HG02798 (cell line): ENCODE measurements around the gene CCDC88A.
"Not testable (repeated sequence)": the region's sequence is repeated elsewhere in the genome, so short reads cannot be mapped to it uniquely, and the experiment has no call there.

Experiments used
- ATAC-seq: cut with Tn5 transposase; IDR thresholded peaks from one replicate; pipeline ENCODE4 v1.9.1; 2021; ENCODE audit warnings: mild to moderate bottlenecking; ENCODE audit not compliant: unreplicated experiment, poor library complexity

The CCDC88A gene

DNA sequence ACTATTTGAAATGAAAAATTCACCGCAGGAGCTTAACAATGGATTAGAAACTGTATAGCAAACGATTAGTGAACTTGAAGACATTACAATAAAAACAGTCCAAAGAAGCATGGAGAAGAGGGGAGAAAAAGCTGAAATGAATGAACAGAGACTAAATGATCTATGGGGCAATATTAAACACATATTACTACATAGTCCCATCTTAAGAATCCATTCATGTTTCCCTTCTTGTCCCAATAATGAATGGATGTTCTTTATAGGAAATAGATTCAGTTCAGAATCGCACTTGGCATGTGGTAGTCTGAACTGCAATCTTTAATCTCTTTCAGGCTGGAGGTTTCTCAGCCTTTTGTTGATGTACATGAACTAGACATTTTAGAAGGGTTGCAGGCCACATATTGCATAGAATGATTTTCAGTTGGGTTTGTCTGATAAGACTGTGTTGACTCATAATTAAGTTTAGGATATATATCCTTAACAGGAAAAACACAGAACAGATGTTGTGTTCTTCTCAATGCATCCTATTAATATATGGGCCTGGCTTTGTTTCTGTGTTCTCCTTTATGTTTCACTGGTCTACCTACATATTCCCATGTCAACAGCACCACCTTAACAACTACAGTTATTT is 27.9 kb downstream of the CCDC88A start:
- ATAC-seq: no peak

DNA sequence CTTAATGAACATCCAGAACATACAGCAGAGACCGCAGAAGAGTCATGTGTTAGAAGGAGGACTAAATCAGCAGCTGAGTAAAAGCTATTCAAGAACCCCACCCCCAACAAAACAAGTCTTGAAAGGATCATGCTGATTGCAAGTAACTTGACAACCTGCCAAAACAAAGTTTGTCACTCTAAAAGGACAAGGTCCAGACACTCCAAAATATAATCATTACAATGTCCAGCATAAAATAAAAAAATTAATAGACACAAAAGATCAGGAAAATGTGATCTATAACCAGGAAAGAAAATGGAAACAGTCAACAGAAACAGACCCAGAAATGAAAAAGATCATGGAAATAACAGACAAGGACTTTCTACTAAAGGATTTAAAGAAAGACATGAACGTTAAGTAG is 28.5 kb downstream of the CCDC88A start:
- ATAC-seq: no peak

DNA sequence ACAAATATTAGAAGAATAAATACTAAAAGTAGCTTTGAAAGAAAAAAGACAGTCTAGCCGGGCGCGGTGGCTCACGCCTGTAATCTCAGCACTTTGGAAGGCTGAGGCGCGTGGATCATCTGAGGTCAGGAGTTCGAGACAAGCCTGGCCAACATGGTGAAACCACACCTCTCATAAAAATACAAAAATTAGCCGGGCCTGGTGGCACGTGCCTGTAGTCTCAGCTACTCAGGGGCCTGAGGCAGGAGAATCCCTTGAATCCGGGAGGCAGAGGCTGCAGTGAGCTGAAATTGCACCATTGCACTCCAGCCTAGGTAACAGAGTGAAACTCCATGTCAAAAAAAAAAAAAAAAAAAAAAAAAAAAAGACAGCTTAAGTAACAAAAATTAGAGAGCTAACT is 34.1 kb downstream of the CCDC88A start:
- not testable (repeated sequence) for ATAC-seq

DNA sequence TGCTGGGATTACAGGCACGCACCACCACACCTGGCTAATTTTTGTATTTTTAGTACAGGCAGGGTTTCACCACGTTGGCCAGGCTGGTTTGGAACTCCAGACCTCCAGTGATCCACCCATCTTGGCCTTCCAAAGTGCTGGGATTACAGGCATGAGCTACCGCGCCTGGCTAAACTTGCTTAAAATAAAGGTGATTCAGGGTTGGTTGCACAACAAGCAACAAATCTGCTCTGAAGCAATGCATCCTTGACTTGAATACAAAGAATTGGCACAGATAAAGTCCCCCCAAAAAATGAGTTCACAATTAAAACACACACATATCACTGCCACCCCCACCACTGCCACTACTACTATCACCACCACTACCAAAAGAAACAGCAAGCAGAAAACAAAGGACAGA is 34.9 kb downstream of the CCDC88A start:
- no peak for ATAC-seq

DNA sequence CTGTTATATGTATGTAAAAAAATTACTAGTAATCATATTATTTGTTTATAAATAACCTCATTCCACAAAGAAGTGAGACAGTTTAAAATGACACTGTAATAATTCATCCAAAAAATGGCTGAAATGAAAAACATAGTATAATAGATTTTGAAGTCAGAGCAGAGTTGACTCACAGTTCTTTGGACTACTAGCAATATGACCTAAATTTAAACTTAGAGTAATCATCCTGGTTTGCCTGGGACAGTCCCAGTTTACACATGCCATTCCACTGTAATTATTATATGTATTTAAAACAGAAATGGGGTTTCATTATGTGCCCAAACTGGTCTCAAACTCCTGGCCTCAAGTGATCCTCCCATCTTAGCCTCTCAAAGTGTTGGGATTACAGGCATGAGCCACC is 48.3 kb downstream of the CCDC88A start:
- ATAC-seq: no peak

DNA sequence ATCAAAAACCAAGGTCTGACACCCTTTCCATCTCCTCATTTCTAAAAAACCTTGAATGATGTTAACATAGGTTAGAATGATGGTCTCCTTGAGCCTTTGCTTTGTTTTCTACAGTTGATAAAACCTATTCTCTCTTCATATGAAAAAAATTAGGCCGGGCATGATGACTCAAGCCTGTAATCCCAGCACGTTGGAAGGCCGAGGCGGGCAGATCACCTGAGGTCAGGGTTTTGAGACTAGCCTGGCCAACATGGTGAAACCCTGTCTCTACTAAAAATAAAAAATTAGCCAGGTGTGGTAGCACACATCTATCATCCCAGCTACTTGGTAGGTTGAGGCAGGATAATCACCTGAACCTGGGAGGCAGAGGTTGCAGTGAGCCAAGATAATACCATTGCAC is 49.4 kb downstream of the CCDC88A start:
- no peak for ATAC-seq

DNA sequence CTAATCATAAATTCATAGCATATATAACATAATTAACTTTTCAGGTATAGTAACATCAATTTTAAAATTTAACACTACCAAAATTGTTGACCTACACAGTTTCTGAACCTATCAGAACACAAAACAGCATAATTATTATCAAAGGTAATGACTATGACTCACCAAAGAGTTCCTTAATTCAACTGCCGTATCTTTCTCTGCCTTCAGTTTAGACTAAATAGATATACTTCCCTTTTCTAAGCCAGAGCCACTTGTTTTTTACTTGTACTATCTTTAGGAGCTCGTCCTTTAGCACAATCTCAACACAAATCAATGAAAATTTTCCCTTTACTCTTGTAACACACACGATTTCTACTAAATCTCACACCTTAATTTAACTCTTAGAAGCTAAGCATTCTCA is 54.4 kb downstream of the CCDC88A start:
- no peak for ATAC-seq

DNA sequence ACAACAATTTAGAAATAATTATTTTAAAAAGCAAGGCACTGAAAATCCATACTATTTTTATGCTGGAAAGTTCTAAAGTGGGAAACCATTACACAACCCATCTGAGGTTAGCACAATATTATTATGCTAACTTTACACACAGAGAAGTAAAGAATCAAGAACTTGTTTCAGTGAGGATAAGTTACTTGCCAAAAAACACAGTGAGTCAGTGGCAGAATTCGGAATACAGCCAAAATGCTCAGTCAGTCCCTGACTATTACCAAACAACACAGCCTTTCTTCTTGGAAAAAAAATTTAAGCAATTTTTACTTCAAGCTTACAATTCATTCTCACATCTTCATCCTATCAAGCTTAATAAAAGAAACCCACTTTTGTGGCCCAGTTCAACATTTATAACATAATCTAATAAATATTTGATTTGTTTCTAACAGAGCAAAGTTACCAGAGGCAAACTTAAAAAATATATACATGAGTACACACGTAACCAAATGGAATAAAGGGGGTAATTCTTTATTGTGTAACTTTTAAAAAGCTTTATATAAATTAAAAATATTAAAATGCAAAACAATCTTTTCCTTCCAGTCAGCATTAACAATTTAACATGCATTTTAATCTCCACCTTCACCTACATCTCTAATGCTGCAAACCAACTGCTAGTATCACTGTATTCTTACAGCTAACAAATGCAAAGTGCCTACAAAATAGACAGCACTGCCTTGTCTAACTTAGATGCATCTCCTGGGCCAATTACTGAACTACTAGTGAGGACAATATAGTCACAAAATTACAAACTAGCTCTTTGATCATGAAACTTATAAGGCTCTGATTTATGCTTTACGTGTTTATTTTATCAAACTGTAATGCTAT is 55.2 kb downstream of the CCDC88A start:
- ATAC-seq: no peak

DNA sequence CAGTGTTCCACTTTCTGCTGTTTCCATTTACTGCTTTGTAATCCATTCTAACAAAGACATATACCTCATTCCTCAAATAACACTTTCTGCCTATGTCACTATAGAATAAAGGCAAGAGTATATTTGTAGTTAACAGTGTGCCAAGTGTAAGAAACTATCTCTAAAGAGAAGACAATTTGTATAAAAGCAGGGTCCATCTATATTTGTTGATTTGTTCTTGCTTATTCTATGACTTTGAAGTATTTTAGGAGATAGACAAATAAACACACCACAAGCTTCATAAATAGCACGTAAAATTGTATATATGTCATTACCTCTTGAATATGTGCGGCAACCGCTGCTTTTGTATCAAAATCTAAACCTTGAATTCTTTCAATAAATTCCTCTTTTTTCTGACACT is 56.0 kb downstream of the CCDC88A start:
- no peak for ATAC-seq

DNA sequence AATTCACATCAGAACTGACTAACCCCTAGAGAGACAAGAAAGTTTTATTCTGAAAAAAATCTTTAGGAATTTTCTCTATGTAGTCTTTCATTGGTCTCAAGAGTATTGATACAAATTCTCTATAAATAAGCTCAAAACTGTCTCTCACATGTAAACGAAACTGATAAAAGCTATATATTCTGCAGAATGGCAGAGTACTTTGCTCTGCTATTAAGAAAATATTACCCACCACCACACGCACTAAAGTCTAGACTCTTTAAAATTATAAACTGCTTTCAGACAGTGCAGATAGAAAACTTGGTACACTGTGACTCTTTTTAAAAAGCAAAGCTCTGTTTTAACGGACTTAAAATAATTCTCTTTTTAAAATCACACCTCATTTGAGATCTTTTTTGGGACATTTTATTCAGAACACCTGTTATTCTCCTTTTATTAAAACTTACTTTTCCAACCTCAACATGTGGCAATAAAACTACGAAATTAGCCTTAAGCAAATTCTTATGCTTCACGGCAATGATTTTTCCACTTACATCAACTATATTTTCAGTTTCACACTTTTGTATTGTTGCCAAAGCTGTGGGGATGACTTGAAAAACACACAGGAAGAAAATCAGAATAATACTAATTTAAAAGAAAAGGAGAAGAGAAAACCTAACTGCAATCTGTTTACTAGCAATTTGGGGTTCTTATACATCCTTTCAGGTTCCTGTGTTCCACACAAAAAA is 58.0 kb downstream of the CCDC88A start:
- ATAC-seq: peak; percentile 53

DNA sequence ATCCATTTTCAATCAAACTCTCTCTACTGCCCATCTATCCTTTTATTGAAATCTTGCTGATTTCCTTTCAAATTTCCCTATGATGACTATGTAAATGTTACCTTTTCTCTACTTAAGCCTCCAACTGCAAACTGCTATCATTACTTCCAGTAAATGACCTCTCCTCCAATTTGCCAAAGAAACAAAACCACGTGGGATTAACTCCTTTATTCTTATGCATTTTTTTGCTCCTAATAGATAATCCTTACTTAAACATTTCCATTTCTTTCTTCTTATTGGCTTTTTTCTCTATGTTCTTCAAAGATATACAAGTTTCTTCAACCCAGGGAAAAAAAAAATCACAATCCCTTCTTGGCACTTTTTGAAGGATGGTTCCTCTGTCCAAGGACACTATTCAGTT is 61.2 kb downstream of the CCDC88A start:
- no peak for ATAC-seq

DNA sequence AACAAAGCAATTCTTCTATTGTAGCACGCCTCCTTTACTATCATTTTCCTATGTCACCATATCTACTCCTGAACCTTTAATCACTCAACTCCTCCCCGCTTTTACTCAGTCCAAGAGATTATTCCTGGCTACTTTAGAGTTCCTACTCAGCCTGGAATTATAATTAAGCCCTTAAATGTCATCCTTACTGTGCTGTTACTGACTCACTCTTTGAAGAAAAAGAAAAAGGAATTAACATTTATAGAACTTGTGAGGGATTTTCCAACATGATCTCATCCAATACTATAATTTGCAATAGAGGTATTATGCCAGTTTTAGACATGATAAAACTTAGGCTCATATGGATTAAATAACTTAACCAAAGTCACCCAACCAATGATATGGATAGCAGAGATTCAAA is 61.7 kb downstream of the CCDC88A start:
- no peak for ATAC-seq

DNA sequence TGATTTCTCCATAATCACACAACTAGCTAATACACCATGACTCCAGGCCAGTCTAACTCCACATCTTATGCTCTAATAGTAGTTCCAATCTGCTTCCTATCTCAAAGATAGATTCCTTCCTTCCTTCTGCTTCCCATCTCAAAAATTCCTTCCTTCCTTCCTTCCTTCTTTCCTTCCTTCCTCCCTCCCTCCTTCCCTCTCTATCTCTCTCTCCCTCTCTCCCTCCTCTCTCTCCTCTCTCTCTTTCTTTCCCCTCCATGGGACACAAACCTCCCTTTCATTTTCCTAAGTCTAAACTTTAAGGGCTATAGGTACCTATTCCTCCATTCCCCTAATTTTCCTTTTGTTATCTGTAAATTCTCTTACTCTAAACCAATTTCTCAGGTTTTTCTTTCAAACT is 62.5 kb downstream of the CCDC88A start:
- ATAC-seq: no peak

DNA sequence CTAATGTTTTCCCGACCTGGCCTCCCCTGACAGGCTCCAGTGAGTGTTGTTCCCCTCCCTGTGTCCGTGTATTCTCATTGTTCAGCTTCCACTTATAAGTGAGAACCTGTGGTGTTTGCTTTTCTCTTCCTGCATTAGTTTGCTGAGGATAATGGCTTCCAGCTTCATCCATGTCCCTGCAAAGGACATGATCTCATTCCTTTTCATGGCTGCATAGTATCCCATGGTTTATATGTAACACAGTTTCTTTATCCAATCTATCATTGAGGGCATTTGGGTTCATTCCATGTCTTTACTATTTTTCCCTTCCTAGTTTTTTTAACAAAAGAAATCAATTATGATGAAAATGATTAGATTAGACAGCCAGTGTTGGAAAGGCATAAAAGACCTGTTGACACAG is 63.5 kb downstream of the CCDC88A start:
- not testable (repeated sequence) for ATAC-seq

DNA sequence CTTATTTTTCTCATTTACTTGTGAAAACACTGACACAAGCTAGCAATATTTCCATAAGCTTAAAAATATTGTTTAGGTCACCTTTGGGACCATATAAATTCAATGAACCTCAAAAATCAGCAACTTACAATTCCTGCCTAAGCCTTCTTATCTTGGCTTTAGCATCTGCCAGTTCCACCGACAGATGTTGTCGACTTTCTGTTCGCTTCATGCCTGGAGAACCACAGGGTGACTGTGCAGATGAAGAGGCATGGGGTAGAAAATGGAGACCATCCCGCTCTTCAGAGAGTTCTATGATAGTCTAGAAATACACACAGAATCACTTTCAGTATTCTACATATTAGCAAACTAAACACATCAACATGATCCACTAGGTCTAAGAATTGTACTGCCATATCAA is 64.2 kb downstream of the CCDC88A start:
- ATAC-seq: no peak

DNA sequence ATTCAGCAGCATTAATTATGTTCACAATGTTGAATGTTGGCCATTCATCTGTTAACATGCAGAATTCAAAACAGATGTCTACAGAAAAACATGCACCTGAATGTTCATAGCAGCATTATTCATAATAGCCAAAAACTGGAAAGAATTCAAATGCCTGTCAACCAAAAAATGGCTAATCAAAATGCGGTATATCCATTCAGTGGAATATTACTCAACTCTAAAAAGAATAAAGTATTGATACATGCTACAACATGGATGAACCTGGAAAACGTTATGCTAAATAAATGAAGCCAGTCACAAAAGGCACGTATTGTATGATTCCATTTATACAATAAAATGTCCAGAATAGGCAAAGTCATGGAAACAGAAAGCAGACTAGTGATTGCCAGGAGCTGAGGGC is 68.0 kb downstream of the CCDC88A start:
- ATAC-seq: no peak

DNA sequence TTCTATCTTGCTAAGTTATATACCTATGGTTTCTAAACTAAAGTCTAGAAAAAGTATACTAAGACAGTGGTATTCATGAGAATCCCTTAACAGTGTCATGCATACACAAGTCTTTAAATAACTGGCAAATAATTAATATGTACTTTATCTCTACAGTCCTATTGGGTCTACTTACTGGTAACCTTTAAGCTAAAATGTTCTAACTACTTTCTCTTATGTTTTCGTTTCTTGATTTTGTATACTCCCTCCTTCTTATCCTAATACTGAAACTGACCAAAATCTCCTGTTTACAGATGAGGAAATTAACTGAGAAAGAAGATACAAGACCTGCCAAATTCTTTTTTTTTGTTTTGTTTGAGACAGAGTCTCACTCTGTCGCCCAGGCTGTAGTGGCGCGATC is 74.6 kb downstream of the CCDC88A start:
- ATAC-seq: no peak

DNA sequence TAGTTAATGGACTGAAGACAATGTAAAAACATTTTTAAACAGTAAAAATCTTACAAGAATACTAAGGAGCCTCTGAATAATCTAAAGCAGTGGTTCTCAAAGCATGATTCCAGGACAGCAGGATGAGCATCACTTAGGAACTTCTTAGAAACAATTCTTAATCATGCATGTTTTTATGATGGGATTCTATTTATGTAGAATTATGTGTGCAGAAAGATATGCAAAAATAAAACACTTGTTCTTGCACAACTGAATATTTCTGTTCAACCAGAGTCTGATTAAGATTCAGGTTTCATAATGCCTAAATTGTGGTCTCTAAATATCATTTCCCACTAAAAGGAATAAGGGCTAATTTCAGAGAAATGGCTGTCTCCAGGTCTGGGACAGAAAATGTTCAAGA is 81.4 kb downstream of the CCDC88A start:
- ATAC-seq: no peak

DNA sequence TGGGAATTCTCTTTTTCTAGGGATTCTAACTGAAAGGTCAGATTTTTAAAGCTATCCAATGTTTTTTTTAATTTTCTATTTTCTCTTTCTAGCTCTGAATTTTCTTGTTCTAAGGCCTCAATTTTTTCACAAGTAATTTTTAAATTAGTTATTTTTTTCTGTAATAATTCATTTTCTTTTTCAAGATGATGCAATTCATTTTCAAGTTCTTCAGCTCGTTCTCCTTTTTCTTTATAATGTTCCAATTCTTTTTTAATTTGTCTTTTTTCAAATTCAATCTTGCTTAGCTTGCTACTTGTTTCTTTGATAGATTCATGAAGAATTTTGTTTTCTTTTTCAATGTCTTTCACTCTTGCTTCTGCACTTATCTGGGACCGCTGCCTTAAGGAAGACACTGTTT is 84.9 kb downstream of the CCDC88A start:
- ATAC-seq: no peak

DNA sequence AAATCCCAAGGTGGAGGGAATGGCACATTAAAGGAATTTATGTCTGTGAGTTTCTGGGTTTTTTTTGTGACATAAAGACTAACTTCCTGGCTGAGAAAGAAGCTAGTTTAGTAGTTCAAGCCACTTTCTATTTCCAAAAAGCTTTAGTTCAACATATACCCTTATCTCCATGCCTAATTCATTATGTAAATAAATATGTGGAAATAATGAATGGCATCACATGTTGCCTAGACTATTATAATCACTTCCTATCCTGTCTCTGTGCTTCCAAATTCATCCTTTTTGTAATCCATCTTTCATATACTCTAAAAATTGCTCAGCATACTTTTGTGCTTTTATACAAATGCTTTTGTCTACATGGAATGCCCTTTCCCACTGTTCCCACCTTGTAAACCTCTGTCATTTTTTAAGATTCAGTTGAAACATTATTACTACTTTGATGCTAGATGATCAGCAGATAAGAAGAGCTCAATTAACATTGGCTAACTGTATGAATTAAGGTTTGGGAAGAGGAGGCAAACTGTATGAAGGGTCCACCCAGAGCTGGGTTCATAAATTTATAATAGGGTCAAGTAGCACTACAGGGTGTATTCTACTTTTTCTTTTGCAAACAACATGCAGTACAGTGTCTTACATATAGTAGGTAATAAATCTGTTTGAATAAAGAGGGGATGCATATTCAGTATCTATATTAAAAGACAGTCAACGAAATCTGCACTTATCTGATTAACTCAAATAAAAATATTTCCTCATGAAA is 88.9 kb downstream of the CCDC88A start:
- no peak for ATAC-seq
